OCI-LY1 (cell line): ENCODE measurements around the gene AGER.

Experiments
- H2AFZ ChIP-seq: fragments of 200-600 bp; sonication (generic), shearing (Covaris generic); 2 replicates; pipeline ENCODE4 v1.6.0; 2014; ENCODE audit warnings: antibody characterized with exemption, mild to moderate bottlenecking, low read length
- H3F3A ChIP-seq: fragments of 200-600 bp; sonication (generic), shearing (Covaris generic); 2 replicates; pipeline ENCODE4 v1.6.0; 2014; ENCODE audit warnings: mild to moderate bottlenecking, antibody characterized with exemption, low read length, moderate library complexity; ENCODE audit not compliant: insufficient read depth
- H3K27ac ChIP-seq: fragments of 200-600 bp; sonication (generic); 2 replicates; pipeline ENCODE4 v1.5.1; 2014; ENCODE audit warnings: low read length, mixed run types, mild to moderate bottlenecking, low read depth; ENCODE audit not compliant: poor library complexity, severe bottlenecking
- H3K27me3 ChIP-seq: fragments of 200-600 bp; sonication (generic); 2 replicates; pipeline ENCODE4 v1.6.0; 2014; ENCODE audit warnings: antibody characterized with exemption, mild to moderate bottlenecking, low read length, moderate library complexity; ENCODE audit not compliant: insufficient read depth
- H3K36me3 ChIP-seq: fragments of 200-600 bp; sonication (generic); 2 replicates; pipeline ENCODE4 v1.6.1; 2014; ENCODE audit warnings: mild to moderate bottlenecking, antibody characterized with exemption, low read length, moderate library complexity, mixed read lengths; ENCODE audit not compliant: insufficient read depth
- H3K4me1 ChIP-seq: fragments of 200-600 bp; sonication (generic); 2 replicates; pipeline ENCODE4 v1.5.1; 2014; ENCODE audit warnings: mild to moderate bottlenecking, low read length, moderate library complexity; ENCODE audit not compliant: insufficient read depth, severe bottlenecking
- H3K4me2 ChIP-seq: fragments of 200-600 bp; sonication (generic), shearing (Covaris generic); 2 replicates; pipeline ENCODE4 v1.6.1; 2014; ENCODE audit warnings: low read length
- H3K4me3 ChIP-seq: fragments of 200-600 bp; sonication (generic); 2 replicates; pipeline ENCODE4 v1.5.1; 2014; ENCODE audit warnings: low read length, low read depth, mild to moderate bottlenecking, mixed read lengths; ENCODE audit not compliant: poor library complexity, severe bottlenecking
- H3K79me2 ChIP-seq: fragments of 200-600 bp; shearing (Covaris generic); 2 replicates; pipeline ENCODE4 v1.6.1; 2016; ENCODE audit warnings: mixed run types, low read length, mixed read lengths; ENCODE audit not compliant: insufficient read depth
- H3K9ac ChIP-seq: fragments of 200-600 bp; sonication (generic), shearing (Covaris generic); 2 replicates; pipeline ENCODE4 v1.6.1; 2014; ENCODE audit warnings: mild to moderate bottlenecking, low read length, mixed read lengths
- H3K9me2 ChIP-seq: fragments of 200-600 bp; sonication (generic), shearing (Covaris generic); 2 replicates; pipeline ENCODE4 v1.6.1; 2014; ENCODE audit warnings: low read depth, mild to moderate bottlenecking, low read length, mixed read lengths
- H3K9me3 ChIP-seq: fragments of 200-600 bp; shearing (Covaris generic); 2 replicates; pipeline ENCODE4 v1.6.1; 2014; ENCODE audit warnings: low read length, mixed read lengths
- H4K20me1 ChIP-seq: fragments of 200-600 bp; sonication (generic), shearing (Covaris generic); 2 replicates; pipeline ENCODE4 v1.6.0; 2016; ENCODE audit warnings: mild to moderate bottlenecking, low read length; ENCODE audit not compliant: insufficient read depth
- EZH2 ChIP-seq: fragments of 200-600 bp; sonication (generic), shearing (Covaris generic); IDR thresholded peaks from 2 replicates; pipeline ENCODE4 v1.8.0; 2017; ENCODE audit warnings: borderline replicate concordance, mixed run types, mild to moderate bottlenecking, antibody characterized with exemption, low read length, moderate library complexity, mixed read lengths
- TF ChIP-seq, protein P1 (sequence below): fragments of 200-600 bp; sonication (generic), shearing (Covaris generic); IDR thresholded peaks from 2 replicates; pipeline ENCODE4 v1.5.1; 2017; ENCODE audit warnings: mild to moderate bottlenecking, antibody characterized with exemption, low read length, moderate library complexity, mixed read lengths

AGER gene

DNA sequence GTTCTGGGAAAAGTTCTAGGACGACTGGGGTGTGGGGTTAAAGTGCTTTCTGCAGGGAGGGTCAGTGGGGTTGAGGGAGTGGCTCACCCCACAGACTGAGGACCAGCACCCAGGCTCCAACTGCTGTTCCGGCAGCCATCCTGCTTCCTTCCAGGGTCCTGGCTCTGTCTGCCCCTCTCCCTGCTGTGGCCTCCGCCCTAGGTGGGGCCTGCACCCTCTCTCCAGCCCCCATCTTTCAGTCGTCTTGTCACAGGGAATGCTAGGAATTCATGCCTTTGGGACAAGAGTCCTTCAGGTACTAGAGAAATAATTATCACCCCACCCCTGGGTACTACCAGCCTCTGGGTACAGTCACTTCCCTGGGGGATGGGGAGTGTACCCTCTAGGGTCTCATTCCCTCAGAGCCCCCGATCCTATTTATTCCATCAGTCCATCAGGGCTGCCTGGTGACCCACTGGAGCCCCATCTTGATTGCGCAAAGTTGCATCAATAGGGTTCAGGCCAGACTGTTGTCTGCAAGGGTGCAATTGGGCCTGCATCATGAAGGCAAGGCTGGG, at the start of gene AGER:
Gene AGER, minus strand, starts transcription at position 170 of the 557 bp plus-strand sequence. Its CDS starts 31 bp downstream, at position 139.
- Histone ChIP-seq H3K4me3 (no peak within 1 kb of the TSS), H3K79me2 (no peaks in the 10 kb centered on the region), H2AFZ (no peak within 1 kb of the TSS), H4K20me1 (no peaks in the 10 kb centered on the region), H3K4me2 (no peak within 1 kb of the TSS), H3K9me3 (no peaks in the 10 kb centered on the region), H3K27ac (no peak within 1 kb of the TSS), H3K27me3 (no peaks in the 10 kb centered on the region), H3K36me3 (peaks cover 59% of the 10 kb centered on the region; the same call in 1 of the 2 replicates), H3K9ac (no peak within 1 kb of the TSS), H3K9me2 (no peaks in the 10 kb centered on the region), H3K4me1 (peaks cover 14% of the 10 kb centered on the region), H3F3A (no peaks in the 10 kb centered on the region)
- TF ChIP-seq, protein P1, sequence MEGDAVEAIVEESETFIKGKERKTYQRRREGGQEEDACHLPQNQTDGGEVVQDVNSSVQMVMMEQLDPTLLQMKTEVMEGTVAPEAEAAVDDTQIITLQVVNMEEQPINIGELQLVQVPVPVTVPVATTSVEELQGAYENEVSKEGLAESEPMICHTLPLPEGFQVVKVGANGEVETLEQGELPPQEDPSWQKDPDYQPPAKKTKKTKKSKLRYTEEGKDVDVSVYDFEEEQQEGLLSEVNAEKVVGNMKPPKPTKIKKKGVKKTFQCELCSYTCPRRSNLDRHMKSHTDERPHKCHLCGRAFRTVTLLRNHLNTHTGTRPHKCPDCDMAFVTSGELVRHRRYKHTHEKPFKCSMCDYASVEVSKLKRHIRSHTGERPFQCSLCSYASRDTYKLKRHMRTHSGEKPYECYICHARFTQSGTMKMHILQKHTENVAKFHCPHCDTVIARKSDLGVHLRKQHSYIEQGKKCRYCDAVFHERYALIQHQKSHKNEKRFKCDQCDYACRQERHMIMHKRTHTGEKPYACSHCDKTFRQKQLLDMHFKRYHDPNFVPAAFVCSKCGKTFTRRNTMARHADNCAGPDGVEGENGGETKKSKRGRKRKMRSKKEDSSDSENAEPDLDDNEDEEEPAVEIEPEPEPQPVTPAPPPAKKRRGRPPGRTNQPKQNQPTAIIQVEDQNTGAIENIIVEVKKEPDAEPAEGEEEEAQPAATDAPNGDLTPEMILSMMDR, result no peak

DNA sequence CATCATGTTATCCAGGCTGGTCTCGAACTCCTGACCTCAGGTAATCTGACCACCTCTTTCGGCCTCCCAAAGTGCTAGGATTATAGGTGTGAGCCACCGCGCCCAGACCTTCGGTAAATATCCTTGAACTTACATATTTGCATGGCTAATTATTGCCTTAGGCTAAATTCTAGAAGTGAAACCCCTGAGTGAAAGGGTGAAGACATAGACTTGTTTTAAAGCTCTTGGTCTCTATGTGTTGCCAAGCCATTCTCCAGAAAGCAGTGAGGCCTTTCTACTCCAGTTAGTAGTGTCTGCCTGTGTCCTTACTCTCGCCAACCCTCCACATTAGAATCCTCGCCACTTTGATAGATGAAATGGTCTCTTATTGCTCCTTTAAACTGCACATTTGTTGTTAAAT, 42.4 kb upstream of the AGER start:
- H3K79me2 ChIP-seq, result no peaks in the 10 kb centered on the region
- no peak overlapping the region for H3K4me3 ChIP-seq
- no peak overlapping the region for H3K9ac ChIP-seq
- H3K4me1 ChIP-seq, result no peaks in the 10 kb centered on the region
- H2AFZ ChIP-seq, result no peak overlapping the region
- no peaks in the 10 kb centered on the region for H3F3A ChIP-seq
- no peak for TF ChIP-seq EZH2
- TF ChIP-seq, protein P1, result no peak
- H3K27ac ChIP-seq, result no peak overlapping the region
- H3K9me2 ChIP-seq, result no peaks in the 10 kb centered on the region
- no peaks in the 10 kb centered on the region for H4K20me1 ChIP-seq
- no peaks in the 10 kb centered on the region for H3K9me3 ChIP-seq
- H3K27me3 ChIP-seq, result no peaks in the 10 kb centered on the region; the same call in 1 of the 2 replicates
- no peak overlapping the region for H3K4me2 ChIP-seq
- no peaks in the 10 kb centered on the region for H3K36me3 ChIP-seq

DNA sequence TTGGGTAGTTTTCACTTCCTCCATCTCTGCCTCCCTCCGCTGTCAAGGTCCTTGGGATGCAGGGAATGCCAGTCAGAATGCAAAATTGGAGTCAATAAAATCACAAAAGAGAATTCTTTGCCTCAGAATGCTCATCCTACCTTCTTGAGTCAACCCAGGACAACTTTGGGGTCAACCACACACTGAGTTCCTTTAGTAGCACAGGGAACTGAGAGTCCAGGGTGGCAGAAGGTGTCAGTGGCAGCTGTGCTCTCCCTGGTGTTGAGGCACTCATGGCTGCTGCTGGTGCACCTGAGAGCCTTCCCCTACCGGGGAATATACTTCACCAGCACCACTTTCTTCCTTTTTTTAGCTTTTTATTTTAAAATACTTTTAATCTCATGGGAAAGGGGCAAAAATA, 40.6 kb upstream of the AGER start:
- Histone ChIP-seq H3K79me2 (no peaks in the 10 kb centered on the region), H3K9me2 (no peaks in the 10 kb centered on the region), H4K20me1 (no peaks in the 10 kb centered on the region), H3K4me2 (no peak overlapping the region), H3K9ac (no peak overlapping the region), H3K4me1 (no peaks in the 10 kb centered on the region), H3K27me3 (no peaks in the 10 kb centered on the region; the same call in 1 of the 2 replicates), H3F3A (no peaks in the 10 kb centered on the region), H3K27ac (no peak overlapping the region), H3K9me3 (no peaks in the 10 kb centered on the region), H3K36me3 (no peaks in the 10 kb centered on the region), H3K4me3 (no peak overlapping the region), H2AFZ (no peak overlapping the region)
- no peak for TF ChIP-seq EZH2
- TF ChIP-seq, protein P1, result no peak
